Neutrophil (primary cell): ENCODE results near the gene MAB21L2.

Experiments
- H3K27ac ChIP-seq: fragments of 200-600 bp; sonication (generic); 2 replicates; pipeline ENCODE4 v1.5.1; 2016; ENCODE audit warnings: mild to moderate bottlenecking, moderate library complexity
- H3K27me3 ChIP-seq: fragments of 200-600 bp; sonication (generic); 2 replicates; pipeline ENCODE4 v1.6.0; 2016; ENCODE audit warnings: mild to moderate bottlenecking
- H3K36me3 ChIP-seq: fragments of 200-600 bp; sonication (generic); 2 replicates; pipeline ENCODE4 v1.5.1; 2017
- H3K4me1 ChIP-seq, 2 experiments: fragments of 200-600 bp in 1 of 2; sonication (generic) in 1 of 2; 1 replicate in 1 of 2; 2 replicates in 1 of 2; pipeline versions ENCODE4 v1.5.1 to v1.6.1; 2013 to 2016; ENCODE audit warnings: low read depth in 1 of 2, low read length in 1 of 2, mild to moderate bottlenecking in 1 of 2, moderate library complexity in 1 of 2; ENCODE audit not compliant: control insufficient read depth in 1 of 2, insufficient read depth in 1 of 2
- H3K4me3 ChIP-seq, 2 experiments: fragments of 200-600 bp in 1 of 2; sonication (generic) in 1 of 2; 1 replicate in 1 of 2; 2 replicates in 1 of 2; pipeline ENCODE4 v1.5.1; 2013 to 2016; ENCODE audit warnings: low read depth in 1 of 2, low read length in 1 of 2, mild to moderate bottlenecking in 1 of 2, moderate library complexity in 1 of 2
- H3K9me3 ChIP-seq: fragments of 200-600 bp; sonication (generic); 2 replicates; pipeline ENCODE4 v1.5.1; 2016
- TF ChIP-seq, protein P1 (sequence below): fragments of 200-600 bp; sonication (generic); IDR thresholded peaks from 2 replicates; pipeline ENCODE4 v1.5.1; 2016; ENCODE audit warnings: antibody characterized with exemption

MAB21L2 gene

DNA sequence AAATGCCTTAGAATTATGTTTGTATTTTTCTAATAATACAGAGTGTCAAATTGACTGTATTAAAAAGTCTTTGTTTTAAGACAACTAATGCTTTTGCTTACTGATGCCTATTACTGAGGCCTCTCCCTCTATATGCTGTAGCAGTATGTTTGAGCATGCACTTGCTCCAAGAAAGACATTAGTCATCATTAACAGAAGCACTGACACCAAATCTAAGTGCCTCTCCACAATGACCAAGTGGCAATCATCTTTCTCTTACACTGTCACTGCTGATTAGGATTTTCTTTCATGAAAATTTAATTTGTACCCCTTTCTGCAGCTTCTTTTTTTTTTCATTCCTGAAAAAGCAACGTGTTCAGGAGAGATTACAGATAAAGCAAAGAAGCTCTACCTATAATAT is 11.1 kb upstream of the MAB21L2 start:
- H3K9me3 ChIP-seq, result no peaks in the 10 kb centered on the region
- no peaks in the 10 kb centered on the region for H3K27me3 ChIP-seq
- H3K36me3 ChIP-seq, result no peaks in the 10 kb centered on the region
- H3K4me1 ChIP-seq, result no peaks in the 10 kb centered on the region
- TF ChIP-seq, protein P1, sequence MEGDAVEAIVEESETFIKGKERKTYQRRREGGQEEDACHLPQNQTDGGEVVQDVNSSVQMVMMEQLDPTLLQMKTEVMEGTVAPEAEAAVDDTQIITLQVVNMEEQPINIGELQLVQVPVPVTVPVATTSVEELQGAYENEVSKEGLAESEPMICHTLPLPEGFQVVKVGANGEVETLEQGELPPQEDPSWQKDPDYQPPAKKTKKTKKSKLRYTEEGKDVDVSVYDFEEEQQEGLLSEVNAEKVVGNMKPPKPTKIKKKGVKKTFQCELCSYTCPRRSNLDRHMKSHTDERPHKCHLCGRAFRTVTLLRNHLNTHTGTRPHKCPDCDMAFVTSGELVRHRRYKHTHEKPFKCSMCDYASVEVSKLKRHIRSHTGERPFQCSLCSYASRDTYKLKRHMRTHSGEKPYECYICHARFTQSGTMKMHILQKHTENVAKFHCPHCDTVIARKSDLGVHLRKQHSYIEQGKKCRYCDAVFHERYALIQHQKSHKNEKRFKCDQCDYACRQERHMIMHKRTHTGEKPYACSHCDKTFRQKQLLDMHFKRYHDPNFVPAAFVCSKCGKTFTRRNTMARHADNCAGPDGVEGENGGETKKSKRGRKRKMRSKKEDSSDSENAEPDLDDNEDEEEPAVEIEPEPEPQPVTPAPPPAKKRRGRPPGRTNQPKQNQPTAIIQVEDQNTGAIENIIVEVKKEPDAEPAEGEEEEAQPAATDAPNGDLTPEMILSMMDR, result no peak
- H3K4me3 ChIP-seq, result no peak overlapping the region
- H3K27ac ChIP-seq, result no peak overlapping the region

DNA sequence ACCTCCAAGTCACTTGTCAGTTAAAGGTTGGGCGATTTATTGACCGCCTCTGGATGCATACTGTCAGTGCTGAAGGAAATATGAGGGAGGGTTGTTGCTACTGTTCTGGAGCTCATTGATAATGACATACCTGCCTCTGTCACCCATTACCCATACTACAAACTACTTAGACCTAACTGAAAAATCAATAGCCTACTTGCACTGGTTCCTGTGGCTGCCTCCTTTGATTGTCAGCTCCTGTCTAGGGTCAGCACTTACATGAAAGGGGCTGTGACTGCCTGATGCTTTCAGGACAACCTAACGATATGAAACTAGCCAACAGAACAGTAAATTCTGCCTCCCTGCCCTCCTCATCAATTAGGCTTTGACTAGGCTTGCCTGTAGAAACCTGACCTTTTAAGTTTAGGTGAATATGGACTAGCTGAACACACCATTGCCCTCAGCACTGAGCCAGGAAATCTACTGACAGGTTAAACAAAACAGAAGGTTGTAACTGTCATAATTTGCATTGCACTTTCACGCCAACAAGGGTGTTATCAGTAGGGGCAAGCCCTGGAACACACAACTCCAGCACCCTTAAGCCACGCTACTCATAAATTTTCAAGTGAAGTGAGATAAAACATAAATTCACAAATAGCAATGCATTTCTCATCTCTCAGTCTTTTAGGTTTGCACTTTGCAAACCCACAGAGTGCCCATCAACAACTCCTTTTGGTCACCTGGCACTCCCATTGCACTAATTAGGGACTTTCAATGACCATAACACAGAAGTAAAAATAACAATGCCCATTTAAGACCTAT is 9.0 kb upstream of the MAB21L2 start:
- Histone ChIP-seq H3K4me1 (no peaks in the 10 kb centered on the region), H3K9me3 (no peaks in the 10 kb centered on the region), H3K4me3 (no peak overlapping the region), H3K27ac (no peak overlapping the region), H3K36me3 (no peaks in the 10 kb centered on the region), H3K27me3 (no peaks in the 10 kb centered on the region)
- TF ChIP-seq, protein P1, result no peak

DNA sequence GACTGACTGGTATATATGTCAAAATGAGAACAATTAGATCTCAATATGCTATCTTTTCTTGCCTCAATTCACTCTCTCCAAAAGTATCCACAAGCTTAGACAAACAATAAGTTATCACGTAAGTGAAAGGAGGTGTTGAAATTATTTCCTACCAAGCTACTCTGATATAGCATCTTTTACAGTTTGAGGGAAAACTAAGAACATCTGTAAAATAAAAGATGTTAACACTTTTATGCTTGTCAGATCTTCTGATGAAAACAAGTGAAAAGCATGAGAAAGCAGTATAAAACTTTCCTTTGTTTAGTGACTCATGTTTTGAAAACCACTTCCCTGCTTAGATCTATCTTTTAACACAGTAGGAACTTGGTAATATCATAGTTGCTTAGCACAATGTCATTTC is 8.4 kb upstream of the MAB21L2 start:
- Histone ChIP-seq H3K4me3 (no peak overlapping the region), H3K4me1 (no peaks in the 10 kb centered on the region), H3K36me3 (no peaks in the 10 kb centered on the region), H3K9me3 (no peaks in the 10 kb centered on the region), H3K27me3 (no peaks in the 10 kb centered on the region), H3K27ac (no peak overlapping the region)
- TF ChIP-seq, protein P1, result no peak

DNA sequence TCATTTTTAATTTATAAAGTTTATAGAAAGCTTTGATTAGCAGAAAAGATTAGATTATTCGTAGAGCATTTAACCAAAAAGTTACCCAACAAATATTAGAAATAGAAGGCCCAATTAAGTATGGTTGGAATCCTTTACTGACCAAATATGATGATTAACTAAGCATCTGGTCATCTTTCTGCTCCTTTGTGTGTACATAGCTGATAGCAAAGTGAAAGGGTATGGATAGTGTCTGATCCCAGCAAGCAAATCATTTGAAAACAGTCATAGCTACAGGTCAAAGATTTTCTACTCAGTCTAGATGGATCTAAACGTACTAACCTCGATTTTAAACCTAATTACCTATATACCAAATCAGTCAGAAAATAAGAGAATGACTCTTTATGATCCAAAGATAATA is 7.3 kb upstream of the MAB21L2 start:
- no peaks in the 10 kb centered on the region for H3K9me3 ChIP-seq
- no peak overlapping the region for H3K4me3 ChIP-seq
- H3K27me3 ChIP-seq, result no peaks in the 10 kb centered on the region
- no peak overlapping the region for H3K27ac ChIP-seq
- no peaks in the 10 kb centered on the region for H3K4me1 ChIP-seq
- H3K36me3 ChIP-seq, result no peaks in the 10 kb centered on the region
- TF ChIP-seq, protein P1, result no peak

DNA sequence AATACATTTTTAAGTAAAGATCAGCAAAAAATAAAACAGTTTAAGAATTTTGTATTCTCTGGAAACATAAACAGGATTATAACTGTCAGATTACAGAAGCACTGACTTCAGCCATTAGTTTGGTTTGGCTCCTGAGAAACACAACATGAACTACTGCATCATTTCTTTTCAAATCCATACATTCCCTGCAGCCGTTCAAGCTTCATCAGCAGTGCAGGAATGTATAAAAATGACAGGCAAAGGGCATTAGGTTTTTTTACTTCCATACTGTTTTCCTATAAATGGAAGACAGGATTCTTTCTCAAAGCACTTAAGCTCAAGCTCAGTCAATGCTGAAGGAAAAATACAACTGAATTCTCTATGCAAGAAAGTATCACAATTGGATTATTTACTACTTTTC is 4.2 kb upstream of the MAB21L2 start:
- Histone ChIP-seq H3K27ac (no peak overlapping the region), H3K36me3 (no peaks in the 10 kb centered on the region), H3K27me3 (no peaks in the 10 kb centered on the region), H3K4me3 (no peak overlapping the region), H3K9me3 (peaks cover under 1% of the 10 kb centered on the region), H3K4me1 (no peaks in the 10 kb centered on the region)
- TF ChIP-seq, protein P1, result no peak
